Vagina (tissue), 2 donors: ENCODE measurements around the gene WDSUB1.

Experiments
- POLR2A ChIP-seq, 2 donors: fragments of 450-650 bp; IDR thresholded peaks; one replicate each; pipeline ENCODE4 v1.6.1; 2017; ENCODE audit warnings: antibody characterized with exemption in 2 of 2, mild to moderate bottlenecking in 2 of 2, moderate library complexity in 2 of 2
- POLR2AphosphoS5 ChIP-seq, 2 donors: sonication (generic); formaldehyde crosslinking; IDR thresholded peaks; one replicate each; pipeline ENCODE4 v1.9.0; 2017; ENCODE audit warnings: antibody characterized with exemption in 2 of 2, mild to moderate bottlenecking in 2 of 2, low read depth in 1 of 2; ENCODE audit not compliant: insufficient read depth in 1 of 2
- TF ChIP-seq, protein P1 (sequence below), 3 experiments: fragments of 450-650 bp in 2 of 3; fragments of 200-600 bp in 1 of 3; sonication (generic) in 1 of 3; IDR thresholded peaks; one replicate each; pipeline ENCODE4 v1.5.1; 2017 to 2019; ENCODE audit warnings: antibody characterized with exemption in 3 of 3, mild to moderate bottlenecking in 2 of 3, moderate library complexity in 2 of 3

DNA sequence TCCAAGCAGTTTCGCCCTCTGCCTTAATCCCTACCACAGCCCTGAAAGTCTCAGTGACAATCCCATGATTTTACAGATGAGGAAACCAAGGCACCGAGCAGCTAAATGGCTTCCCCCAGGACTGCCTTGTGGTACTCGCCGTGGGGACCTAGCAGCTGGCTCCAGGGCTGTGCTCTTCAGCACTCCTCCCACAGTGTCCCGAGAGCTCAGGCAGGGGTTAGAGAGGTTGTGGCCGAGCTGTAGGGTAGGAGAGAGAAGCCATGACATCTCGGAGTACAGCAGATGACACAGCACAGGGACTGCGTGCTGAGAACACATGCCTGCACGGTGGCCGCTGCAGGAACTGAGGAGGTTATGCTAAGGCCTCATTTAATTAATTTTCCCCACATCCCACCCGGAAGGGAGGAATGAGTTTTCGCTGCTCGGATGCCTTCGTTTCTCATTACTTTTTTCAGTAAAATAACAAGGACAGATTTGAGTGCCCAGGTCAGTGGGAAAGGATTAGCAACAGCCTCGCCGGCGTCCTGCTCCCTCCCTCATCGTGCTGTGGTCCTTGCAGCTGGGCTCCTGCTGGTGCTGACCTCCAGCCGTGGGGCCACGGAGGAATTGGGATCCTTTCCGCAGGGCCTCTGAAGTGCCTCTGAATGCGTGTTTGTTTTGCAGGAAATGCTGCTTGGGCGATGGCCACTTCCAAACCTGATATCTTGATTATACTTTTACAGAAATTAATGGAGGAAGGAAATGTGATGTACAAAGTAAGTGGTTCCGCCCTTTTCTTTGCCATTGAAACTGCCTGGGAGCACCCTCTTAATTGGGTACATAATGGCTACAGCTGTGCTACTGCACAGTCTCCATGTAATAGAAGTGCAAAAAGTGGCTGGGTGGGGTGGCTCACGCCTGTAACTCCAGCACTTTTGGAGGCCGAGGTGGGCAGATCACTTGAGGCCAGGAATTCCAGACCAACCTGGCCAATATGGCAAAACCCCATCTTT, 61.2 kb downstream of the WDSUB1 start:
- TF ChIP-seq, protein P1, sequence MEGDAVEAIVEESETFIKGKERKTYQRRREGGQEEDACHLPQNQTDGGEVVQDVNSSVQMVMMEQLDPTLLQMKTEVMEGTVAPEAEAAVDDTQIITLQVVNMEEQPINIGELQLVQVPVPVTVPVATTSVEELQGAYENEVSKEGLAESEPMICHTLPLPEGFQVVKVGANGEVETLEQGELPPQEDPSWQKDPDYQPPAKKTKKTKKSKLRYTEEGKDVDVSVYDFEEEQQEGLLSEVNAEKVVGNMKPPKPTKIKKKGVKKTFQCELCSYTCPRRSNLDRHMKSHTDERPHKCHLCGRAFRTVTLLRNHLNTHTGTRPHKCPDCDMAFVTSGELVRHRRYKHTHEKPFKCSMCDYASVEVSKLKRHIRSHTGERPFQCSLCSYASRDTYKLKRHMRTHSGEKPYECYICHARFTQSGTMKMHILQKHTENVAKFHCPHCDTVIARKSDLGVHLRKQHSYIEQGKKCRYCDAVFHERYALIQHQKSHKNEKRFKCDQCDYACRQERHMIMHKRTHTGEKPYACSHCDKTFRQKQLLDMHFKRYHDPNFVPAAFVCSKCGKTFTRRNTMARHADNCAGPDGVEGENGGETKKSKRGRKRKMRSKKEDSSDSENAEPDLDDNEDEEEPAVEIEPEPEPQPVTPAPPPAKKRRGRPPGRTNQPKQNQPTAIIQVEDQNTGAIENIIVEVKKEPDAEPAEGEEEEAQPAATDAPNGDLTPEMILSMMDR (IDR thresholded peaks at IDR 0.05) = no peak
- TF ChIP-seq POLR2A (IDR thresholded peaks at IDR 0.05) (no peak), POLR2AphosphoS5 (IDR thresholded peaks at IDR 0.05; ENCODE audit: insufficient read depth in 1 of 2, low read depth in 1 of 2) (no peak)
